ENCODE data around the gene UQCC5. TPM values are rescaled to one million over a fixed set of nuclear protein-coding genes. Genes with fewer than 3 reads are reported as not detected.
"Not testable (repeated sequence)": the region's sequence is repeated elsewhere in the genome, so short reads cannot be mapped to it uniquely, and the experiment has no call there.

The UQCC5 gene
- total RNA-seq, 1 experiment from 2014 or later, result 10.3 TPM

DNA sequence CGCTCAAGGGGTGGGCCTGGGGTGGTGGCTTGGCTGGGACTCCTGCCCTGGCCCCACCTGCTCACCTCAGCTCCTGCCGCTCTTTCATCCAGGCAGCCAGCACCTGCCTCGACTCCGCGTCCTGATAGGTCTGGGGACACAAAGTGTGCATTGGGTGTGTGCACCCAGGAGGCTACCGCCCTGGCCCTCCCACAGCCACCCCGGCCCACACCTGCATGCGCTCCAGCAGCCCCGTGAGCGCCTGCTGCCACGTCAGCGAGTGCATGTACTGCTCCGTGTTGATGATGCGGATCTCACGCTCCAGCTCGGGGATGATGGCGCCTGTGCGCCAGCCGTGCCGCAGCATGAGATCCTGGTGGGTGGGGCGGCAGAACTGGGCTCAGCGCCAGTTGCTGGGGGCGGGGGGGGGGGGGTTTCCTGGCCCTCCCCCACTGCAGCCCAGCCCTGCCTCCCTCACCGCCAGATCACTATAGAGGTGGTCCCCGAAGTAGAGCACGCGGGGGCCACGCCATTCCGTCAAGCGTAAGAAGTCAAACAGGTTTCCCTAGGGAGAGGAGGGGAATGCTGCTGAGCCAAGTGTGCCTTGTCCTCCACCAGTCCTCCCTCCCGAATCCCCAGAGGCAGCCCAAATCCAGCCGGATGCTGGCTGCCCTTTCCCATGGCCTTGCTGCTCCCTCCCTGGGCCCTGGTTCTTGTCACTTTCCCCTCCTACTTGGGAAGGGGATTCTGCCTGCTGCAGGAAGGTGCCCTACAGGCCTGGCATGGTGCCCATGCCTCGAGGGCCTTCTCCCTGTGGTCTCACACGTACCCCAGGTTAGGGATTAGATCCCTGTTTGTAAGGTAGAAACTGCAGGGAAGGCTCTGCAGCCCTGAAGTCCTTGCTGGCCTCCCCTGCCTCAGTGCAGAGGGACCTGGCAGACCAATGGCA is 11.4 kb upstream of the UQCC5 start:
- BruUV-seq (replicated peaks), result no TSS peak
- peaks cover 9% of the 10 kb centered on the region for H3K36me3 ChIP-seq (ENCODE audit: insufficient read depth, low read length, poor library complexity, severe bottlenecking)
- POLR2A ChIA-PET (ENCODE audit: low non-redundant PET), result no interaction called here
- H3K27ac ChIP-seq (ENCODE audit: low read depth, low read length, poor library complexity, severe bottlenecking), result no peak overlapping the region
- peaks cover 5% of the 10 kb centered on the region for H3K4me1 ChIP-seq (ENCODE audit: insufficient read depth, low read length, poor library complexity, severe bottlenecking)
- TF ChIP-seq EZH2 (IDR thresholded peaks at IDR 0.05; ENCODE audit: borderline replicate concordance, low read depth, low read length, poor library complexity, severe bottlenecking), result no peak
- TF ChIP-seq, protein P1, sequence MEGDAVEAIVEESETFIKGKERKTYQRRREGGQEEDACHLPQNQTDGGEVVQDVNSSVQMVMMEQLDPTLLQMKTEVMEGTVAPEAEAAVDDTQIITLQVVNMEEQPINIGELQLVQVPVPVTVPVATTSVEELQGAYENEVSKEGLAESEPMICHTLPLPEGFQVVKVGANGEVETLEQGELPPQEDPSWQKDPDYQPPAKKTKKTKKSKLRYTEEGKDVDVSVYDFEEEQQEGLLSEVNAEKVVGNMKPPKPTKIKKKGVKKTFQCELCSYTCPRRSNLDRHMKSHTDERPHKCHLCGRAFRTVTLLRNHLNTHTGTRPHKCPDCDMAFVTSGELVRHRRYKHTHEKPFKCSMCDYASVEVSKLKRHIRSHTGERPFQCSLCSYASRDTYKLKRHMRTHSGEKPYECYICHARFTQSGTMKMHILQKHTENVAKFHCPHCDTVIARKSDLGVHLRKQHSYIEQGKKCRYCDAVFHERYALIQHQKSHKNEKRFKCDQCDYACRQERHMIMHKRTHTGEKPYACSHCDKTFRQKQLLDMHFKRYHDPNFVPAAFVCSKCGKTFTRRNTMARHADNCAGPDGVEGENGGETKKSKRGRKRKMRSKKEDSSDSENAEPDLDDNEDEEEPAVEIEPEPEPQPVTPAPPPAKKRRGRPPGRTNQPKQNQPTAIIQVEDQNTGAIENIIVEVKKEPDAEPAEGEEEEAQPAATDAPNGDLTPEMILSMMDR (conservative IDR thresholded peaks at IDR 0.05; ENCODE audit: low read depth, low read length), result no peak
- intact Hi-C loops (cut with micrococcal nuclease; ENCODE audit: unreplicated experiment), result no loop called here
- CTCF ChIA-PET, result no interaction called here
- H3K9me3 ChIP-seq (ENCODE audit: low read depth, low read length, poor library complexity, severe bottlenecking), result no peaks in the 10 kb centered on the region
- H3K27me3 ChIP-seq (replicated peaks; ENCODE audit: insufficient read depth, low read depth, low read length, poor library complexity), result no peaks in the 10 kb centered on the region
- DNase-seq (ENCODE audit: low spot score), result peak; percentile 58
- H3K4me3 ChIP-seq (ENCODE audit: low read depth, low read length, poor library complexity, severe bottlenecking), result no peak overlapping the region

DNA sequence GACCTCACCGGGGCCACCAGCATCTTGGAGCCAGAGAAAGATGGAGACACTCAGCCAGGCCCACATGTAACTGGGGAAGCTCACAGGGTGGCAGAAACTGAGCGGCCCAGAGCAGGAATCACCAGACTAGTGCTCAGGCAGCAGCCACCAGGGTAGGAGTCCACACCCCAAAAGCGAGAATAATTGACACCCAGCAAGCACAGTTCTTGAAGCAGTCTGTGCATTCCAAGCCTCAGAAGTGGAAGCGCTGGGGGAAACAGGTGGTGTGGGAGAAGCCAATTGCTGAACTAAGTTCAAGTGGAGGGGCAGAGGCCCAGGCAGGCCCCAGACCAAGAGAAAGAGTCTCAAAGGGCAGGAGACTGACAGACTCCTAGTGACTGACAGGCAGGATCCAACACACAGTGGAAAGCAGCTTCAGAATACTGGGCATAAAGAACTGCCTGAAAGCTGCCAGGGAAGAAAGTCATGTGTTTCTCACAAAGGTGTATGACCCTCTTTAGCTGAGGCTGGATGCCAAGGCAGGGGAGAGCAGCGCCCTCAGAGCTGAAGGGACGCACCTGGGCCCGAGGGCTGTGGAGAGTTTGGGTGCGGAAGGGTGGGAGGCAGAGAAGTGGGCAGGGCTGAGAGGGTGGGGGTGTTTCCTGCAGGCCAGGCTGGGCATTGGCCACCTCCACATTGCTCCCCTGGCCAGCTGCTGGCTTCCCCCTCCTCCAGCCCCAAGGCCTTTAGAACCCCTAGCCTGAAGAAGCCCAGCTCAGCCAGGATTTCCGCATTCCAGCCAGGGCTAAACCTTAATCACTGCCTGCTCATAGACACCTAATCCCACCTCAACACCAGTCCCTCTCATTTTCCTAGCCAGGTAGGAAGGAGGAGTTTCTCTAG is 10.5 kb upstream of the UQCC5 start:
- no peaks in the 10 kb centered on the region for H3K9me3 ChIP-seq (ENCODE audit: low read depth, low read length, poor library complexity, severe bottlenecking)
- ChIA-PET POLR2A (ENCODE audit: low non-redundant PET) (no interaction called here), CTCF (no interaction called here)
- no TSS peak for BruUV-seq (replicated peaks)
- TF ChIP-seq, protein P1 (conservative IDR thresholded peaks at IDR 0.05; ENCODE audit: low read depth, low read length), result no peak
- no peak for TF ChIP-seq EZH2 (IDR thresholded peaks at IDR 0.05; ENCODE audit: borderline replicate concordance, low read depth, low read length, poor library complexity, severe bottlenecking)
- peaks cover 9% of the 10 kb centered on the region for H3K36me3 ChIP-seq (ENCODE audit: insufficient read depth, low read length, poor library complexity, severe bottlenecking)
- intact Hi-C loops (cut with micrococcal nuclease; ENCODE audit: unreplicated experiment), result no loop called here
- no peak for DNase-seq (ENCODE audit: low spot score)
- H3K27me3 ChIP-seq (replicated peaks; ENCODE audit: insufficient read depth, low read depth, low read length, poor library complexity), result no peaks in the 10 kb centered on the region
- H3K4me1 ChIP-seq (ENCODE audit: insufficient read depth, low read length, poor library complexity, severe bottlenecking), result peaks cover 5% of the 10 kb centered on the region
- no peak overlapping the region for H3K27ac ChIP-seq (ENCODE audit: low read depth, low read length, poor library complexity, severe bottlenecking)
- H3K4me3 ChIP-seq (ENCODE audit: low read depth, low read length, poor library complexity, severe bottlenecking), result no peak overlapping the region

DNA sequence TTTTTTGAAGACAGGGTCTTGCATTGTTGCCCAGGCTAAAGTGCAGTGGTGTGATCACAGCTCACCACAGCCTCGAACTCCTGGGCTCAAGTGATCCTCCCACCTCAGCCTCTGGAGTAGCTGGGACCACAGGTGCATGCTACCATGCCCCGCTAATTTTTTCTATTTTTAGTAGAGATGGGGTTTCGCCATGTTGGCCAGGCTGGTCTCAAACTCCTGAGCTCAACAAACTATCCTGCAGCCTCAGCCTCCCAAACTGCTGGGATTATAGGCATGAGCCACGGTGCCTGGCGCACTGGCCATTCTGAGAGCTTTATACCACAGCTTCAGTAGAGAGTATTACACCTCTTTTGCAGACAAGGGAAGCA is 9.8 kb upstream of the UQCC5 start:
- H3K27ac ChIP-seq (ENCODE audit: low read depth, low read length, poor library complexity, severe bottlenecking); H3K4me1 ChIP-seq (ENCODE audit: insufficient read depth, low read length, poor library complexity, severe bottlenecking); intact Hi-C loops (cut with micrococcal nuclease; ENCODE audit: unreplicated experiment); H3K9me3 ChIP-seq (ENCODE audit: low read depth, low read length, poor library complexity, severe bottlenecking); H3K4me3 ChIP-seq (ENCODE audit: low read depth, low read length, poor library complexity, severe bottlenecking); BruUV-seq (replicated peaks); POLR2A ChIA-PET (ENCODE audit: low non-redundant PET); H3K36me3 ChIP-seq (ENCODE audit: insufficient read depth, low read length, poor library complexity, severe bottlenecking); H3K27me3 ChIP-seq (replicated peaks; ENCODE audit: insufficient read depth, low read depth, low read length, poor library complexity); CTCF ChIA-PET; DNase-seq (ENCODE audit: low spot score): not testable (repeated sequence)

All from A673 (cell line).